H9 (cell line): Measurements from ENCODE around the gene SLC7A4. TPM values are rescaled to one million over a fixed set of nuclear protein-coding genes. Genes with fewer than 3 reads are reported as not detected.

Experiments
- DNase-seq: peaks from one replicate; pipeline ENCODE4 v3.0.0-alpha.2; 2017
- H2AFZ ChIP-seq: one replicate; pipeline ENCODE4 v1.6.1; 2013; ENCODE audit warnings: mild to moderate bottlenecking, low read length, control low read depth, moderate library complexity
- H2AK5ac ChIP-seq: 2 replicates; pipeline ENCODE4 v1.6.1; 2013; ENCODE audit warnings: low read length, control low read depth, mixed read lengths; ENCODE audit not compliant: insufficient read length
- H2BK120ac ChIP-seq: one replicate; pipeline ENCODE4 v1.6.1; 2013; ENCODE audit warnings: low read depth, mild to moderate bottlenecking, low read length, control low read depth, inconsistent platforms; ENCODE audit not compliant: poor library complexity, severe bottlenecking
- H2BK12ac ChIP-seq: 2 replicates; pipeline ENCODE4 v1.6.1; 2013; ENCODE audit warnings: low read length, control low read depth, mixed read lengths, low read depth; ENCODE audit not compliant: insufficient read length
- H2BK15ac ChIP-seq: 2 replicates; pipeline ENCODE4 v1.6.1; 2013; ENCODE audit warnings: low read depth, low read length, control low read depth
- H2BK20ac ChIP-seq: one replicate; pipeline ENCODE4 v1.6.1; 2013; ENCODE audit warnings: low read depth, mild to moderate bottlenecking, low read length, control low read depth, inconsistent platforms; ENCODE audit not compliant: poor library complexity, severe bottlenecking
- H2BK5ac ChIP-seq: 2 replicates; pipeline ENCODE4 v1.6.1; 2013; ENCODE audit warnings: low read length, control low read depth, mixed read lengths; ENCODE audit not compliant: insufficient read length
- H3K14ac ChIP-seq: 2 replicates; pipeline ENCODE4 v1.6.1; 2013; ENCODE audit warnings: low read length, control low read depth; ENCODE audit not compliant: insufficient read depth
- H3K18ac ChIP-seq: 2 replicates; pipeline ENCODE4 v1.6.1; 2013; ENCODE audit warnings: low read depth, mild to moderate bottlenecking, mixed read lengths, low read length, control low read depth; ENCODE audit not compliant: insufficient read length
- H3K23ac ChIP-seq: 2 replicates; pipeline ENCODE4 v1.6.1; 2013; ENCODE audit warnings: low read length, control low read depth, mixed read lengths, low read depth; ENCODE audit not compliant: insufficient read length
- H3K23me2 ChIP-seq: 2 replicates; pipeline ENCODE4 v1.6.1; 2013; ENCODE audit warnings: low read depth, mild to moderate bottlenecking, mixed read lengths, low read length, control low read depth; ENCODE audit not compliant: insufficient read length, poor library complexity, severe bottlenecking
- H3K27ac ChIP-seq: 2 replicates; pipeline ENCODE4 v1.5.1; 2013; ENCODE audit warnings: low read length, control low read depth, mixed read lengths, low read depth; ENCODE audit not compliant: insufficient read length
- H3K27me3 ChIP-seq: 2 replicates; pipeline ENCODE4 v1.6.1; 2013; ENCODE audit warnings: low read length, control low read depth, inconsistent platforms; ENCODE audit not compliant: insufficient read depth
- H3K4ac ChIP-seq: 2 replicates; pipeline ENCODE4 v1.6.1; 2013; ENCODE audit warnings: low read depth, mild to moderate bottlenecking, control low read depth, inconsistent platforms, low read length, moderate library complexity
- H3K4me1 ChIP-seq: 2 replicates; pipeline ENCODE4 v1.6.1; 2013; ENCODE audit warnings: low read length, control low read depth, inconsistent platforms; ENCODE audit not compliant: insufficient read depth
- H3K4me2 ChIP-seq: 2 replicates; pipeline ENCODE4 v1.6.1; 2013; ENCODE audit warnings: low read length, control low read depth, mixed read lengths; ENCODE audit not compliant: insufficient read length, insufficient read depth
- H3K56ac ChIP-seq: 2 replicates; pipeline ENCODE4 v1.6.1; 2013; ENCODE audit warnings: low read depth, mild to moderate bottlenecking, mixed read lengths, low read length, control low read depth; ENCODE audit not compliant: insufficient read length
- H3K79me1 ChIP-seq: 2 replicates; pipeline ENCODE4 v1.6.1; 2013; ENCODE audit warnings: low read depth, mild to moderate bottlenecking, moderate library complexity, low read length, control low read depth, inconsistent platforms; ENCODE audit not compliant: insufficient read depth, poor library complexity, severe bottlenecking
- H3K79me2 ChIP-seq: 2 replicates; pipeline ENCODE4 v1.6.1; 2013; ENCODE audit warnings: low read length, control low read depth, inconsistent platforms; ENCODE audit not compliant: insufficient read depth
- H3K9ac ChIP-seq: 2 replicates; pipeline ENCODE4 v1.6.1; 2013; ENCODE audit warnings: low read length, control low read depth, mixed read lengths; ENCODE audit not compliant: insufficient read length; ENCODE audit errors: extremely low read depth
- H3K9me3 ChIP-seq: one replicate; pipeline ENCODE4 v1.6.1; 2013; ENCODE audit warnings: low read depth, low read length, inconsistent platforms; ENCODE audit not compliant: control insufficient read depth
- H3T11ph ChIP-seq: one replicate; pipeline ENCODE4 v1.6.1; 2013; ENCODE audit warnings: mild to moderate bottlenecking, low read length, control low read depth, inconsistent platforms
- H4K20me1 ChIP-seq: one replicate; pipeline ENCODE4 v1.6.1; 2013; ENCODE audit not compliant: control insufficient read depth, insufficient read length, insufficient read depth
- H4K5ac ChIP-seq: 2 replicates; pipeline ENCODE4 v1.6.1; 2013; ENCODE audit warnings: low read depth, mild to moderate bottlenecking, mixed read lengths, low read length, control low read depth; ENCODE audit not compliant: insufficient read length
- H4K8ac ChIP-seq: replicated peaks from 2 replicates; pipeline ENCODE4 v1.6.1; 2013; ENCODE audit warnings: low read length, control low read depth, mixed read lengths, low read depth; ENCODE audit not compliant: insufficient read length
- H4K91ac ChIP-seq: 2 replicates; pipeline ENCODE4 v1.6.1; 2013; ENCODE audit warnings: low read depth, mild to moderate bottlenecking, moderate library complexity, mixed read lengths, low read length, control low read depth; ENCODE audit not compliant: insufficient read length
- H3K27ac Mint-ChIP-seq, 3 experiments: 2 replicates in 2 of 3; 3 replicates in 1 of 3; pipeline ENCODE4 v1.8.0; 2020 to 2021; ENCODE audit warnings: mixed read lengths in 3 of 3, mild to moderate bottlenecking in 1 of 3, moderate library complexity in 1 of 3
- H3K27me3 Mint-ChIP-seq: 2 replicates; pipeline ENCODE4 v1.8.0; 2021; ENCODE audit warnings: low read depth, mild to moderate bottlenecking, moderate library complexity, mixed read lengths
- H3K36me3 Mint-ChIP-seq, 3 experiments: 2 replicates in 2 of 3; 3 replicates in 1 of 3; pipeline ENCODE4 v1.8.0; 2020 to 2021; ENCODE audit warnings: low read depth in 3 of 3, mixed read lengths in 3 of 3; ENCODE audit not compliant: insufficient read depth in 1 of 3
- H3K4me1 Mint-ChIP-seq, 2 experiments: 2 replicates each; pipeline ENCODE4 v1.8.0; 2020; ENCODE audit warnings: mixed read lengths in 2 of 2
- H3K4me3 Mint-ChIP-seq, 2 experiments: 2 replicates in 1 of 2; 3 replicates in 1 of 2; pipeline ENCODE4 v1.8.0; 2020 to 2021; ENCODE audit warnings: mild to moderate bottlenecking in 2 of 2, mixed read lengths in 2 of 2, moderate library complexity in 1 of 2
- H3K9me3 Mint-ChIP-seq, 2 experiments: 2 replicates in 1 of 2; 3 replicates in 1 of 2; pipeline ENCODE4 v1.8.0; 2020; ENCODE audit warnings: mild to moderate bottlenecking in 2 of 2, mixed read lengths in 2 of 2, moderate library complexity in 1 of 2
- CTCF ChIP-seq: fragments of 200-600 bp; sonication (generic); conservative IDR thresholded peaks from 3 replicates; pipeline ENCODE4 v1.8.0; 2021; ENCODE audit warnings: antibody characterized with exemption, mild to moderate bottlenecking
- WGBS: extraction: QIAGEN DNeasy Blood & Tissue Kit; methylation state at CpG from one replicate; pipeline ENCODE4 v1.1.7; 2013; ENCODE audit warnings: missing lambda C conversion rate, low lambda C conversion rate, mixed read lengths; ENCODE audit not compliant: insufficient read length; ENCODE audit errors: extremely low coverage; 5-methylcytosine and 5-hydroxymethylcytosine counted together
- total RNA-seq: library from RNA; stranded (reverse); gene quantifications from 2 replicates; pipeline ENCODE4 v1.2.1, GENCODE V29; 2021

Gene SLC7A4
- total RNA-seq, 1 experiment from 2014 or later: 0.09 TPM

- Mint-ChIP-seq H3K4me1 (peaks cover 26 to 37% of the 10 kb centered on the region in 2 experiments), H3K27ac (peak overlapping the region in 1 of 3 experiments; percentile 81; a peak in 1 of 7 replicates), H3K4me3 (peak overlapping the region in 1 of 2 experiments; percentile 7; a peak in 2 of 5 replicates), H3K36me3 (no peaks in the 10 kb centered on the region), H3K9me3 (no peaks in the 10 kb centered on the region; a peak in 1 of 5 replicates), H3K27me3 (peaks cover 7% of the 10 kb centered on the region)
- no peak for DNase-seq
- Histone ChIP-seq H3K27me3 (no peaks in the 10 kb centered on the region), H3K23ac (no peak overlapping the region), H4K8ac (no peak overlapping the region), H3T11ph (no peak overlapping the region), H2BK20ac (no peak overlapping the region), H3K79me1 (no peaks in the 10 kb centered on the region), H4K91ac (no peak overlapping the region), H3K9me3 (no peaks in the 10 kb centered on the region), H2AK5ac (no peak overlapping the region), H4K5ac (no peak overlapping the region), H3K27ac (no peak overlapping the region), H3K18ac (no peak overlapping the region), H3K9ac (no peak overlapping the region), H2BK15ac (no peak overlapping the region), H2BK5ac (no peak overlapping the region), H3K23me2 (no peaks in the 10 kb centered on the region), H2BK120ac (no peak overlapping the region), H2AFZ (no peak overlapping the region), H3K4ac (no peak overlapping the region), H3K56ac (no peak overlapping the region), H3K79me2 (no peaks in the 10 kb centered on the region), H3K4me2 (no peak overlapping the region), H2BK12ac (no peak overlapping the region), H3K14ac (no peak overlapping the region), H4K20me1 (no peaks in the 10 kb centered on the region), H3K4me1 (peaks cover 5% of the 10 kb centered on the region; the same call in 1 of the 2 replicates)
- TF ChIP-seq CTCF: no peak
- WGBS: no CpG with 5 or more reads among the region's 8 CpGs
Observed at GRCh38 chr22:21051831-21052400, 19.6 kb upstream of the SLC7A4 start.
